T1000 (cell line): ENCODE data around the gene ZDHHC11B.
A peak's percentile ranks its signal among the peaks of the same experiment; 100 is the strongest.
"Not testable (repeated sequence)": the region's sequence is repeated elsewhere in the genome, so short reads cannot be mapped to it uniquely, and the experiment has no call there.

Experiments
- DNase-seq: peaks from one replicate; lab custom pipeline; 2025; ENCODE audit warnings: mixed read lengths; lab: John Stamatoyannopoulos, UW

The ZDHHC11B gene

DNA sequence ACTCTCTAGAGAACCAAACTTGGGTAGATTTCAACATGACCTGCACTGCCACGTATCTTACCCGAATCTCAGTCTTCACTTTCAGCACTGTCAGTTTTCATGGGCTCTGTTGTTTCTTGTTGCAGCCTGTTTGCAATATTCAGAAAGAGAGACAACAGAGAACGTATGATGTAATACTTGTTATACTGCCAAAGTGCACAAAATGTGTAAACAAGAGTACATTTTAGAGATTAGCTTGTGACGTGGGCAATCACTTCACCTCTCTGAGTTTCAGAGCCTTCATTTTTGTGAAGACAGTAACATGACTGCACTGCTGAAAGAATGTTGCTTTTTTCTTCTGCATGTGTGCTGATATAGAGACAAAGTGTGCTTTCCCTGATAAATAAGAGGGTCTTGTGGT, 67.8 kb downstream of the ZDHHC11B start:
- not testable (repeated sequence) for DNase-seq

DNA sequence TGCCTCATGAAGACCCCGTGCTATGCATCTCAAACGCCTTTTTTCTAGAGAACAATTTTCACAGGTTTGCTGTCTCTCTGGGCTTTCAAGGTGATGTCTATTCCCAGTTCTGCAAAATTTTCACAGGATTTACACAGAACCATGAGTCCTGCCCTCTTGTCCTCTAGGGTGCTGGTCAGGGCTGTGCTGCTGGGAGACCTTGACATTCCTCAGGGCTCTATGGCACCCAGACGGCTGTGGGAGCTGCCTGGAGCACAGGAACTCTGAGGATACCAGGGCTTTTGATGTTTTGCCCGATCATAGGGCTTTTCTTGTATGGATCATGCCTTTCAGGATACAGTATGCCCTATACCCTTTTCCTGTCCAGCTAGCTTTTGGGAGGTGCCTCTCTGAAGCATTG, 68.9 kb downstream of the ZDHHC11B start:
- DNase-seq, result not testable (repeated sequence)

DNA sequence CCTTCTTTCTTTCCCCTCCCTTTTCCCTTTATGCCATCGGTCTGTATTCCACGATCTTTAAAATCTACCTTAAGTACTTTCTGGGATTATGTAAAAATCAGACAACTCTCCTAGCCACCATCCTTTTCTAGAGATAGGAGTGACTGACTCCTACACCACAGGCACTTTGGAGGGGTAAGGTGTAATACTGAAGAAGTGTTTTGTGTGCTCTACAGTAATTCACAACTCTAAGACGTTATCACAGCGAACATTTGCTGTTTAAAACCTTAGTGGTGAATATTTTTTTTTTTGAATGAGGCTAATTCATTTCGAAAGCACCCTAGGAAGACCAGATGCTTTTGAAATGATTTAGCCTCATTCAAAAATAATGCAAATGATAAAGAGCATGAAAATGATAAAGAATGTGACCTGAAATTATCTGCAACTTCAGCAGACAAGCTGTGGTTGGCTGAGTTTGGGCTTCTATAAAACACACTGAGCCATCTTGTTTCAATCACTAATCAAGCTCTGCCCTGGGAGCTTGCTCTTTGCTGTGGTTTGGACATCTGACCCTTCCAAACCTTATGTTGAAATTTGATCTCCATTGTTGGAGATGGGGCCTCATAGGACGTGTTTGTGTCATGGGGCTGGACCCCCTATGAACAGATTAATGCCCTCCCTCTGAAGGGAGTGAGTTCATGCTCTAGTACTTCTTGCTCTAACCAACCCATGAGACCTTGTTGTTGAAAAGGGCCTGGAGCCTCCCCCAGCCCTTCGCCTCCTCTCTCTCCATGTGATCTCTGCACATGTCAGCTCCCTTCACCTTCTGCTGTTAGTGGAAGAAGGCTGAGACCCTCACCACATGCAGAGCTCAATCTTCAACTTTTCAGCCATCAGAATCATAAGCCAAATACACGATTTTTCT, 70.1 kb downstream of the ZDHHC11B start:
- DNase-seq, result not testable (repeated sequence)

DNA sequence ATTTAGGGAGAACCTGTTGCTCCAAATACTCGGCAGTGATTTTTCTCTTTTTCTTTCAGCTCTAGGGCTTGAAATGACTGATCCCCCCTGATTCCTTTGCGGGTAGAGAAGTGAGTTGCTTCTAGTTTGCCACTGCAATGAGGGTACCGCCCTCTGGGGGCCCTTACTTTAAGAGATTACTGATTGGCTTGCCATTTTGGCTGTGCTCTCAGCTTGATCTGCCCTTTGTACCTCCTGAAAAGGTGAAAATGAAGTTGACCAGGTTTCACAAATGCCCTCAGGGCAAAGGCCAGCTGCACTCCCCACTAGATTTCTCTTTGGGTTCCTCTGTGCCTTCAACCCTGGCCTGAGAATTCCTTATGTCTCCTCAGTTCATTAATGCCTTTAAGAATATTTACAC, 70.8 kb downstream of the ZDHHC11B start:
- not testable (repeated sequence) for DNase-seq

DNA sequence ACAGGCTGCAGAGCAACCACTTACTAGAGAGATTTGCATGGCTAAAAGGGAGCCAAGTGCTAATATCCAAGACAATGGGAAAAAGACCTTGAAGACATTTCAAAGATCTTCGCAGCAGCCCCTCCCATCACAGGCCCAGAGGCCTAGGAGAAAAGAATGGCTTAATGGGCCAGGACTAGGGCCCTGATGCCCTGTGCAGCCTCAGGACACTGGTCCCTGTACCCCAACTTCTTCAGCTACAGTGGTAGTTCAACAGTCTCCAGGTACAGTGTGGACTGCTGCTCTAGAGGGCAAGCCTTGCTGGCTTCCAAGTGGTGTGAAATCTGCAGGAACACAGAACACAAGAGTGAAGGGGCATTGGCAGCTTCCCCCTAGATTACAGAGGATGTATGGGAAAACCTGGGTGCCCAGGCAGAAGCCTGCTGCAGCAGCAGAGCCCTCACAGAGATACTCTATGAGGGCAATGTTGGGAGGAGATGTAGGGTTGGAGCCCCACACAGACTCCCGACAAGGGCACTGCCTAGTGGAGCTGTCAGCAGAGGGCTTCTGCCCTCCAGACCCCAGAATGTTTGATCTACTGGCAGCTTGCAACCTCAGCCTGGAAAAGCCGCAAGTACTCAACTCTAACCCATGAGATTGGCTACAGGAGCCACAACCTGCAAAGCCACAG, 75.5 kb downstream of the ZDHHC11B start:
- DNase-seq, result not testable (repeated sequence)

DNA sequence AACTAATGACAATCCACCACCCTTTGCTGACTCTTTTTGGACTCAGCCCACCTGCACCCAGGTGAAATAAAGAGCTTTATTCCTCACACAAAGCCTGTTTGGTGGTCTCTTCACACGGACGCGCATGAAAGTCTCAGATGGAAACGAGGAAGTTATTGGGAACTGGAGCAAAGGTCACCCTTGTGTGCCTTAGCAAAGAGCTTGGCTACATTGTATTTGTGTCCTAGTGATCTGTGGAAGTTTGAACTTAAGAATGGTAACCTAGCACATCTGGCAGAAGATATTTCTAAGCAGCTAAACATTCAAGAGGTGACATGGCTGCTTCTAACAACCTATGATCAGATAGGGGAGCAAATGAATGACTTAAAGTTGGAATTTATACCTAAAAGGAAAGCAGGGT, 76.2 kb downstream of the ZDHHC11B start:
- not testable (repeated sequence) for DNase-seq

DNA sequence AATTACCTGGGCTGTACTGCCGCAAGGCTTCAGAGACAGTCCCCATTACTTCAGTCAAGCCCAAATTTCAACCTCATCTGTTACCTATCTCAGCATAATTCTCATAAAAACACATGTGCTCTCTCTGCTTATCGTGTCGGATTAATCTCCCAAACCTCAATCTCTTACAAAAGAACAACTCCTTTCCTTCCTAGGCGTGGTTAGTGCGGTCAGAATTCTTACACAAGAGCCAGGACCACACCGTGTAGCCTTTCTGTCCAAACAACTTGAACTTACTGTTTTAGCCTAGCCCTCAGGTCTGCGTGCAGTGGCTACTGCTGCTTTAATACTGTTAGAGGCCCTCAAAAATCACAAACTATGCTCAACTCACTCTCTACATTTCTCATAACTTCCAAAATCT, 78.4 kb downstream of the ZDHHC11B start:
- DNase-seq, result not testable (repeated sequence)

DNA sequence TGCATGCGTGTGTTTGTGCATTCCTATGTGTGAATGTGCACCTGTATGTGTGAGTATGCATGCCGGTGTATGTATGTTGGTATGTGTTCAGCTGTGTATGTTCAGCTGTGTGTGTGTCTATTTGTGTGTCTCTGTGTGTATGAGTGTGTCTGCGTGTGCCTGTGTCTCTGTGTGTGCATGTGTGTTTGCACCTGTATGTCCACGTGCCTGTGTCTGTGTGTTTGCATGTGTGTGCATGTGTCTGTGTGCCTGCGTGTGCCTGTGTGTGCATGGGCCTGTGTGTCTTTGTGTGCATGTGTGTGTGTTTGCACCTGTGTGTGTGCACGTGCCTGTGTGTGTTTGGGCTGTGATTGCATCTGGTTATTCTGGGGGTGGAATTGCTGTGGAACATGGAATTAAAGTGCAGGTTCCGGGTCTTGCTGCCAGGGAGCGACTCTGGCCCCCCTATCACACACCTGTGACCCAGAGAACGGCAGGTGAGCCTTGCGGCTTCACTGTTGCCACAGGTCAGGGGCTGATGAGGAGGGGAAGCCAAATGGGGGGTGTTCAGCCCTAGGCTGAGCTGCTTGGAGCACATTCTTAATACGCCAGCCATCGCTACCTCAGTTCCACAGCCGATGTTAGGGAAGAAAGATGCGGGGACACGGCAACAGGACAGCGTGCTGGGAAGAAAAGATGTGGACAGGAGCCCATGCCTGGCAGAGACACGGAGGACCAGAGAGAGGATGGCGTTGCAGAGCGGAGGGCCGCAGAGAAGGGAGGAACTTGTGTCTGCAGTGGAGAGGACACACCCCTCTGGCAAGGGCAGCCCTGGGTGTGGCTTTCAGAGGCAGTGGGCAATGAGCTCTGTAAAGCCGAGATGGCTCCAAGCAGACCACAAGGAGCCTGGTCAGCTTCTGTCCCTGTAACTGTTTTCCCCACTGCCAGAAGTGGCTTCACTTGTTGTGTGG, 87.5 kb downstream of the ZDHHC11B start:
- not testable (repeated sequence) for DNase-seq

DNA sequence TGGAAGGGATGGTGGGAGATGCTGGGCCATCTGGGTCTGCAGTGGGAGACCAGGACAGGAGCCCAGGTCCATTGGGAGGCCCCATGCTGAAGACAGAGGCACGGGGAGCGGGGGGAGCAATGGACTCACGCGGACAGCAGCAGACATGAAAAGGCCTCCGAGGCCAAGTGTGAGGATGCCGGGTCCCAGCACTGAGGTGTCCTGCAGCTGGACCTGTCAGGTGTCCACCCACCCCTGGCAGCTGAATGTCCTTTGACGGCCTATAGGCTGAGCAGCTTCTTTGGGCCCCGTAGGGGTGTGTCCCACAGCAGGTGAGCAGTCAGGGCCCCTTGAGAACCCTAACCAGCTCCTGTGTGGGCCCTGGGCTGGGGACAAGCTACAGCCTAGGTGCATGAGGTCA, 88.3 kb downstream of the ZDHHC11B start:
- DNase-seq, result not testable (repeated sequence)

DNA sequence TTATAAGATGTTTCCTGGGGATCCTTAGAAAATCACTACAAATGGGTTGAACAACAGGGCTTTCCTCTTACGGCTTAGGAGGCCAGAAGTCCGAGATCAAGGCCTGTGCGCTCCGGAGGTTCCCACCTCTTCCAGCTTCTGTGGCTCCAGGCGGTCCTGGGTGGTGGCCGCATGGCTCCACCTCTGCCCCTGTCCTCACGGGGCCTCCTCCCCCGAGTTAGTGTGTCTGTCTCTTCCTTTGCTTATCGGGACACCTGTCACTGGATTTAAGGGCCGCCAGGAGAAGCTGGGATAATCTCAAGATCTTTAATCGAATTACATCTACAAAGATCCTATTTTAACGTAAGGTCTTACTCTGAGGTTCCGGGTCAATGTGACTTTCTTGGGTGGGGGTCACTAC, 89.1 kb downstream of the ZDHHC11B start:
- not testable (repeated sequence) for DNase-seq

DNA sequence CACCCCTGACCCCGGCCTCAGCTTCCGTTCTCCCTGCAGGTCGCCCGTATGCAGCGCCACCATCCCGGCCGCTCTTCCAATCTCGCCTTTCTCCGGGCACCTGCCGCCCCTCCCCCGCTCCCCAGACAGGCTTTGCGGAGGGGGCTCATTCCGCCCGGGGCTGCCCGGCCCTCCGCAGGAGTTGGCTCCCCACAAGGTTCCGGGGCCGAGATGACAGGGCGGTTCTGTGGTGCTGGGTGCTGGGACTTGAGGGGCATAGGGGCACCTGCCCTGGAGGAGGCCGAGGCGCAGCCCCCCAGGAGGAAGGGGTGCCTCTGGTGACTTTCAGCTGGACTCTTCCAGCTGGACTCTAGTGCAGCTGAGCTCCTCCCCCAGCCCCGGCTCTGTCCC, 90.5 kb downstream of the ZDHHC11B start:
- DNase-seq, result not testable (repeated sequence)

DNA sequence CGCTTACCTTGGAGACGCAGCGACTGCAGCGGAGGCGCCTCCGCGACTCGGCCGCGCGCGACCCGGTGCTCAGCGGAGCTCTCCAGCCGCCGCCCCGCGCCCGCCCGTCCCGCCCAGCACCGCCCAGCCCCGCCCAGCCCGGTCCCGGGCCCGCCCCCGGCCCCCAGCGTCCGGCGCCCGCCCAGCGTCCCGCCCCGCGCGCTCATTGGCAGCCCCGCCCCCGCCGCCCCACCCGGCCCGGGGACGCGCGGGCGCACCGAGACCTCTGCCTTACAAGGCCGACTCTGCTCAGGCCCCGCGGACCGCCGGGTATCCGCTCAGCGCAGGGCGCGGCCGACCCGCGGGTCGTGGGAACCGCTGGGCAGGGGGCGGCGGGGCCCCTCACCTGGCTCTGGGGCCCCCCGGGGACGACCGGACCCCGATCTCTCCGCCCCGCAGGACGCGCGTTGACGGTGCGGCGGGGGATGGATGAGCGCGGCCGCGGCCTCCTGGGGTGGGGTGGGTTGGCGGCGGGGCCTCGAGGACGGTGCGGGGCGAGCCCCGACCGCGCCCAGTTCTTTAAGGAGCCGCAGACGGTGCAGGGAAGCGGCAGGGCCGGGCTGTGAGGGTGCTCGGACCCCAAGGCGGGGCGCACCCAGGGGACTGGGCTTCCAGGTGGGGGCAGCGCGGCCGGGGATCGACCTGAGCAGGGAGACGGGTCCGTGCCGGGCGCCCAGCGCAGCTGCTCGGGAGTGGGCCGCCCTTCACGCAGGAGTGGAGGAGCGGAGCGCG, 91.1 kb downstream of the ZDHHC11B start, which contains the start of gene TPPP:
TPPP (minus strand) TSS at position 82 of the 771 bp plus-strand sequence. CDS start 15,292 bp downstream, outside the sequence.
- peak; percentile 40 for DNase-seq

DNA sequence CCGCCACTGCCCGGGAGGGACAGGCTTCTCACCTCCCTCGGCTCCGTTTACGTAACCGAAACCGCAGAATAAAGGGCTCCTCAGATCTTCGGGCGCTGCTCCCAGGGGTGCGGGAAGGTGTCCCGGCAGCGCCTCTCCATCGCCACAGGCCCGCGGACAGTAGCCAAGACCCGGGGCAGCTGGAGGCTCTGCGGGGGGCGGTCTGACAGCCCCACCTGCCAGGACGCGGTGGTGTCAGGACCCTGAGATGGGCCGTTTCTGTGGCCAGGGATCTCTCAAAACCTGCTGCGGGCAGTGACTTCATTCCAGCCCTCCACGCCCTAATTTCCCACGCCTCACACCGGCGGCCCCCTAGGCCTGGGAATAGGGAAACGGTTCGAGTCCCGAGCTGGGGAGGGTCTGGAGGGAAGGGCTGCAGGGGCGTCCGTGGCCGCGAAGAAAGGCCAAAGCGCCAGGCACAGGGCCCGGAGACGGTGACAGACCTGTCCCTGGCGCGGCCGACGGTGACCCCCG, 91.9 kb downstream of the ZDHHC11B start:
- DNase-seq, result not testable (repeated sequence)

DNA sequence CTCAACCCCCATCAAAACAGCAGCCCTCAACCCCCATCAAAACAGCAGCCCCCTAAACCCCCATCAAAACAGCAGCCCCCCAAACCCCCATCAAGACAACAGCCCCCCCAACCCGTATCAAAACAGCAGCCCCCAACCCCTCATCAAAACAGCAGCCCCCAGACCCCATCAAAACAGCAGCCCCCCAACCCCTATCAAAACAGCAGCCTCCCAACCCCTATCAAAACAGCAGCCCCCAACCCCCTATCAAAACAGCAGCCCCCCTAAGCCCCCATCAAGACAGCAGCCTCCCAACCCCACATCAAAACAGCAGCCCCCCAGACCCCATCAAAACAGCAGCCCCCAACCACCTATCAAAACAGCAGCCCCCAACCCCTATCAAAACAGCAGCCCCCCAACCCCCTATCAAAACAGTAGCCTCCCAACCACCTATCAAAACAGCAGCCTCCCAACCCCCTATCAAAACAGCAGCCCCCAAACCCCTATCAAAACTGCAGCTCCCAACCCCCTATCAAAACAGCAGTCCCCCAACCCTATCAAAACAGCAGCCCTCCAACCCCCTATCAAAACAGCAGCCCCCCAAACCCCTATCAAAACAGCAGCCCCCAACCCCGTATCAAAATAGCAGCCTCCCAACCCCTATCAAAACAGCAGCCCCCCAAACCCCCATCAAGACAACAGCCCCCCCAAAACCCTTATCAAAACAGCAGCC, 92.6 kb downstream of the ZDHHC11B start:
- no peak for DNase-seq

DNA sequence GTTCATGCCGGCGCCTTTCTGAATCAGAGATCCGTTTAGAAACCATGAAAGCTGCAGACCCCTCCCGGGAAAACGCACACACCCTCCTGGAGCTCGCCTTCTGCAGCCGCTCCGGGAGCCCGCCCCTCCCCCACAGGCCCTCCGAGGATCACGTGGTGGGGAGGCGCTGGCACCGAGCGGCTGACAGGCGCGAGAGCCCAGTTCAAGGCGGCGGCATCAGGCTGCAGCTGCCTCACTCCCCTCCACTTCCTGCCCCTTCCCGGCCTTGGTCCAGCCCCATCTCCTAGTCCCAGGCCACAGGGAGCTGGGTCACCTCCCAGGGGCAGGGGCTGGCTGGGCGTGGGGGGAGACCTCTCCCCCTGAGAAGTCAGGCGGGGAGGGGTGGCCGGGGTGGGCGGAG, 93.5 kb downstream of the ZDHHC11B start:
- DNase-seq, result not testable (repeated sequence)

DNA sequence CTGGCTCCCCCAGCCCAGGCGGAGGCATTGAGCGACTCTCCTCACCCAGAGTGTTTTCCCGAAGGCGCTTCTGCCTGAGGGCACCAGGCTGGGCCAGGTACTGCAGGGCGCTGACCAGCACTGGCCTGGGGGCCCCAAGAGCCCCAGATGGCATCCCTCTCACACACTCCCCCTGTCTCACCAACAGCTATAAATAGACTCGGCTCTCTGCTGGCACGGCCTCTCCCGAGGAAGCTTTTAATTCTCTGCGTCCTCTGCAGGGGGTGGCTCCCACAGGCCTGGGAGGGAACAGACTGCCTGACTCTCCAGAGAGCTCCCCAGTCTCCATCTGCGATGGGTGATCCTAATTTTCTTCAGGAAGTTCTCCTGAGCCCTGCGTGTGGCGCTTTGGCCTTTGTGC, 94.2 kb downstream of the ZDHHC11B start:
- DNase-seq, result not testable (repeated sequence)

DNA sequence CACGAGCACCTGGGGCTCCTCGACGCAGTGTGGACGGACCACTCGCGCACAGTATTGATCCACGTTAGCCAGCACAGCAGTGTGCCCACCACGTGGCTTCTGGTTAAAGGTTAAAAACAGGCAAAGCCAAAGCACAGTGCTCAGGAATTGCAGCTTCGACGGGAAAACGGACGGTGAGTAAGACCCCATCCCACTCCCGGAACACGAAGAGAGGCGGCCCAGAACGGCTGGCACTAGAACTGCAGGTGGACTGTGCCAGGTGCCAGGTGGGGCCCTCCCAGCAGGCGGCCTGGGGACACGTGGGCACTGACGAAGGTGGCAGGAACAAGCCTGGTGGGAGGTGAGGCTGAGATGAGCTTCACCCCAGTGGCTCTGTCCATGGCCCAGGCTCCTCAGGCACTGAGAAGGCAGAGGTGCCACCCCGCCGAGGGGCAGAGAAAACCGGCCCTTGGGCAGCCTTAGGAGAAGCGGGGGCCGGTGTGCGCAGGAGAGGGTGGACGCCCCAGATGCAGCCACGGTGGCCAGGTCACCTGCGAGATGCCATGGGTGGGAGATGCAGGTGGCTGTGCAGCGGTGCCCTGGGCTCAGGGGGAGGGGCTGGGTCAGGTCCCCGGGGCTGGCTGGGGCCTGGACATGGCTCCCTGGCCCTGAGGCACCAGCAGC, 96.0 kb downstream of the ZDHHC11B start:
- DNase-seq, result not testable (repeated sequence)

DNA sequence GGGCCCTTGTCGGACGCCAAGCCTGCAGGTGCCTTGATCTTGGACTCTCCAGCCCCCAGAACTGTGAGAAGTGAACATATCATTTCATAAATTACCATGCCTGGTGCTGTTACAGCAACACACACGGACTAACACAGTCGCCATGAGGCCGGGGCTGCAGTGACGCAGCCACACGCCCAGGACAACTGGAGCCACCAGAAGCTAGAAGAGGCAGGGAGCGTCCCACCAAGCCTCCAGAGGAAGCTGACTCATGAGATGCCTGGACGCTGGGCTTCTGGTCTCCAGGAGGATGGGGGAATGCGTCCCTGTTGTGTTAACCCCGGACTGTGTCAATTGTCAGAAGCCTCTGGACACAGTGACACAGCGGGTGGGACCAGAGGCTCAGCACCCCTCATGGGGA, 97.6 kb downstream of the ZDHHC11B start:
- DNase-seq, result not testable (repeated sequence)

DNA sequence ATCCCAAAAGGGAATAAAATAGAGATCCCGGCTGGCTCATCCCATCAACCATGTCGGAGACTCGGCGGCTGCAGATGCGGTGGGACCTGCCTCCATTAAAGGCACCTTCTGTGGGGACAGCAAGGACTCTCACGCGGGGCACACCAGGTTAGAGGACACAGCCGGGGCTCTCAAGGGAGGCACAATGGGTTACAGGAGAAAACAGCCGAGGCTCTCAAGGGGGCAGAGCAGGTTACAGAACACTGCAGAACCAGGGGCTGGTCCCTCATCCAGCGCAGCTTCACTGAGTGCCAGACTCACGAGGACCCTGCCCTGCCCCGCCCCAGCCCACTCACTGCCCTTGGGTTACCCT, 98.4 kb downstream of the ZDHHC11B start:
- DNase-seq, result not testable (repeated sequence)
